GM12872 (cell line): ENCODE data around the gene NR5A2.

ENCODE experiments used
- CTCF ChIP-seq: IDR thresholded peaks from 3 replicates; pipeline ENCODE4 v1.5.1; 2011; ENCODE audit warnings: low read depth, mild to moderate bottlenecking, low read length, moderate library complexity; ENCODE audit not compliant: insufficient read depth

The NR5A2 gene

GRCh38 chr1:200176798-200177197 lies 149.3 kb downstream of the NR5A2 start:
- TF ChIP-seq CTCF, result no peak

- TF ChIP-seq CTCF, result no peak
Measured at GRCh38 chr1:200178340-200178739, 150.8 kb downstream of the NR5A2 start.

GRCh38 chr1:200179126-200179780 lies 151.7 kb downstream of the NR5A2 start:
- no peak for TF ChIP-seq CTCF

- no peak for TF ChIP-seq CTCF
Measured at GRCh38 chr1:200179781-200180160, 152.3 kb downstream of the NR5A2 start.

GRCh38 chr1:200180821-200181220 lies 153.3 kb downstream of the NR5A2 start:
- TF ChIP-seq CTCF, result no peak

- no peak for TF ChIP-seq CTCF
Measured at GRCh38 chr1:200181861-200182260, 154.4 kb downstream of the NR5A2 start.

GRCh38 chr1:200182701-200183100 lies 155.2 kb downstream of the NR5A2 start:
- TF ChIP-seq CTCF, result no peak
